A673 (cell line): ENCODE data around the gene JARID2.

Experiments
- EZH2 ChIP-seq: fragments of 200-600 bp; sonication (generic); IDR thresholded peaks from 2 replicates; pipeline ENCODE4 v1.6.1; 2017; ENCODE audit warnings: borderline replicate concordance, low read depth, mild to moderate bottlenecking, mixed read lengths, antibody characterized with exemption, low read length; ENCODE audit not compliant: poor library complexity, severe bottlenecking
- TF ChIP-seq, protein P1 (sequence below): fragments of 300-800, 200-600 bp; sonication (generic); conservative IDR thresholded peaks from 2 replicates; pipeline ENCODE4 v1.5.1; 2017; ENCODE audit warnings: low read depth, mild to moderate bottlenecking, antibody characterized with exemption, low read length, moderate library complexity, mixed read lengths

DNA sequence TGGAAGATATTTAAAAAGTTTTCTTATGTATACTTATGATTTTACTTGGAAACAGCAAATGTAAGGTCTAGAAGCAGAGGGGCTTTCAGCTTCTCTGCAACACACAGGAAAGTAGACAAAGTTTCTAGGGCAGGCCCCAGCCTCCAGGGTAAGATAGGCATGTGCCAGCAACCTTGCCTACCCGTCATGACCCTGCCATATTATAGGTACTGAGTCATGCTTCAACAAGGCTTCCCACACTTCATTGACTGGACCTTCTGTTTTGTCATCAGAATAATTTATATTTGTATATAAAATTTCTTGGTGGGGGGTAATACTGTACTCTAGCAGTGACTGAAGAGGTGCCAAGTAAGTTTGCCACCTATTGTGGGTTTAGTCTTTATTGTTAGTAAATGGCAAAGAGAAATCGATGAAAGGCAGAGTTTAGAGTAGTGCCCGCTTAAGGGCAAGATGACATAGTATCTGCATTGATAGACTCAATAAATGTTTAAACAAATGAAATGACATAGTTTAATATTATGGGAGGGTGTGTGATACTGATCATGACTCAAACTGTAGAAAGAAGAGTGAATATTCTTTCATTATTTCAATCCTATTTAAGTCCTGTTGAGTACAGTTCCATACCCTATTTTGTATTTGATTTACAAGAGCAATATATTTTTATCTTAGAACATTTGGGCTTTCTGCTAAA lies 95.6 kb downstream of the JARID2 start:
- TF ChIP-seq EZH2 = no peak
- TF ChIP-seq, protein P1, sequence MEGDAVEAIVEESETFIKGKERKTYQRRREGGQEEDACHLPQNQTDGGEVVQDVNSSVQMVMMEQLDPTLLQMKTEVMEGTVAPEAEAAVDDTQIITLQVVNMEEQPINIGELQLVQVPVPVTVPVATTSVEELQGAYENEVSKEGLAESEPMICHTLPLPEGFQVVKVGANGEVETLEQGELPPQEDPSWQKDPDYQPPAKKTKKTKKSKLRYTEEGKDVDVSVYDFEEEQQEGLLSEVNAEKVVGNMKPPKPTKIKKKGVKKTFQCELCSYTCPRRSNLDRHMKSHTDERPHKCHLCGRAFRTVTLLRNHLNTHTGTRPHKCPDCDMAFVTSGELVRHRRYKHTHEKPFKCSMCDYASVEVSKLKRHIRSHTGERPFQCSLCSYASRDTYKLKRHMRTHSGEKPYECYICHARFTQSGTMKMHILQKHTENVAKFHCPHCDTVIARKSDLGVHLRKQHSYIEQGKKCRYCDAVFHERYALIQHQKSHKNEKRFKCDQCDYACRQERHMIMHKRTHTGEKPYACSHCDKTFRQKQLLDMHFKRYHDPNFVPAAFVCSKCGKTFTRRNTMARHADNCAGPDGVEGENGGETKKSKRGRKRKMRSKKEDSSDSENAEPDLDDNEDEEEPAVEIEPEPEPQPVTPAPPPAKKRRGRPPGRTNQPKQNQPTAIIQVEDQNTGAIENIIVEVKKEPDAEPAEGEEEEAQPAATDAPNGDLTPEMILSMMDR = no peak
